Left ventricle myocardium superior (tissue), 1 donor: ENCODE measurements around the gene UBR2. TPM values are rescaled to one million over a fixed set of nuclear protein-coding genes. Genes with fewer than 3 reads are reported as not detected.
A peak's percentile ranks its signal among the peaks of the same experiment; 100 is the strongest.
"Not testable (repeated sequence)": the region's sequence is repeated elsewhere in the genome, so short reads cannot be mapped to it uniquely, and the experiment has no call there.

Experiments used
- ATAC-seq: fragments of 200-7000 bp; cut with Tn5 transposase; one replicate; pipeline ENCODE4 v1.9.1; 2020; ENCODE audit warnings: mild to moderate bottlenecking, moderate library complexity
- DNase-seq: peaks from one replicate; pipeline ENCODE4 v3.0.0-alpha.2; 2020
- intact Hi-C: fragments of 100-400 bp; cut with micrococcal nuclease; formaldehyde crosslinking; loops from one replicate; pipeline ENCODE4 v1.11.0; 2022
- total RNA-seq: library from RNA; stranded (reverse); fragmentation: NEBNext Ultra II Directional; extraction: Animal tissue kit (Norgen Biotek cat#: 25700); gene quantifications from one replicate; pipeline ENCODE4 v1.2.1, GENCODE V29; 2021
- donor health status: DM: no; HTN: yes; CAD: no; lungs with severe emphysema.

UBR2 gene
- total RNA-seq, 1 donor from 2014 or later: 35.3 TPM

GRCh38 chr6:42550277-42550676 lies 13.6 kb upstream of the UBR2 start:
- DNase-seq (no peak), ATAC-seq (no peak)
- intact Hi-C loops: no loop called here

GRCh38 chr6:42551217-42551616 lies 12.6 kb upstream of the UBR2 start:
- intact Hi-C loops: no loop called here
- no peak for DNase-seq

GRCh38 chr6:42552380-42552779 lies 11.4 kb upstream of the UBR2 start:
- DNase-seq (no peak), ATAC-seq (no peak)
- intact Hi-C loops: no loop called here

More at GRCh38 chr6:42551217-42551616, 12.6 kb upstream of the UBR2 start:
- ATAC-seq: no peak

GRCh38 chr6:42555477-42556457 lies 8.1 kb upstream of the UBR2 start:
- DNase-seq (no peak), ATAC-seq (no peak)
- intact Hi-C loops: no loop called here

GRCh38 chr6:42556462-42556861 lies 7.4 kb upstream of the UBR2 start:
- ATAC-seq (no peak), DNase-seq (no peak)
- intact Hi-C loops: no loop called here

- DNase-seq, ATAC-seq, intact Hi-C loops: not testable (repeated sequence)
These were observed 4.6 kb upstream of the UBR2 start for GRCh38 chr6:42559276-42559675.

GRCh38 chr6:42561986-42562385 lies 1.8 kb upstream of the UBR2 start:
- intact Hi-C loops: no loop called here
- DNase-seq: no peak
- no peak for ATAC-seq

GRCh38 chr6:42562788-42563405 lies 932 bp upstream of the UBR2 start:
- intact Hi-C loops: no loop called here
- ATAC-seq: no peak

GRCh38 chr6:42564506-42564825 lies 637 bp downstream of the UBR2 start:
- no peak for DNase-seq
- ATAC-seq: no peak
- intact Hi-C loops: no loop called here

More at GRCh38 chr6:42562788-42563405, 932 bp upstream of the UBR2 start:
- no peak for DNase-seq

- DNase-seq (no peak), ATAC-seq (no peak)
- intact Hi-C loops: no loop called here
These were observed 2.2 kb downstream of the UBR2 start for GRCh38 chr6:42565823-42566613.

- DNase-seq: no peak
- no peak for ATAC-seq
- intact Hi-C loops: no loop called here
These were observed 2.9 kb downstream of the UBR2 start for GRCh38 chr6:42566614-42567208.

GRCh38 chr6:42567237-42567636 lies 3.4 kb downstream of the UBR2 start:
- ATAC-seq, intact Hi-C loops, DNase-seq: not testable (repeated sequence)

- intact Hi-C loops: no loop called here
- ATAC-seq (no peak), DNase-seq (no peak)
These were observed 5.5 kb downstream of the UBR2 start for GRCh38 chr6:42569102-42570028.

GRCh38 chr6:42571611-42572342 lies 7.9 kb downstream of the UBR2 start:
- DNase-seq (no peak), ATAC-seq (no peak)
- intact Hi-C loops: no loop called here

GRCh38 chr6:42572523-42572922 lies 8.7 kb downstream of the UBR2 start:
- DNase-seq (no peak), ATAC-seq (peak; percentile 19)

GRCh38 chr6:42576538-42576937 lies 12.7 kb downstream of the UBR2 start:
- intact Hi-C loops, ATAC-seq, DNase-seq: not testable (repeated sequence)

More at GRCh38 chr6:42572523-42572922, 8.7 kb downstream of the UBR2 start:
- intact Hi-C loops: no loop called here

- intact Hi-C loops: no loop called here
- ATAC-seq: no peak
These were observed 34.5 kb downstream of the UBR2 start for GRCh38 chr6:42598300-42598699.

GRCh38 chr6:42599558-42599957 lies 35.7 kb downstream of the UBR2 start:
- DNase-seq: no peak
- ATAC-seq: no peak
- intact Hi-C loops: no loop called here

More at GRCh38 chr6:42598300-42598699, 34.5 kb downstream of the UBR2 start:
- no peak for DNase-seq
